DND-41 (cell line): ENCODE data around the gene DNAJC5.

ENCODE experiments used
- EZH2 ChIP-seq: IDR thresholded peaks from 3 replicates; pipeline ENCODE4 v1.6.1; 2012; ENCODE audit warnings: borderline replicate concordance, low read depth, mild to moderate bottlenecking, moderate library complexity, low read length, inconsistent platforms; ENCODE audit not compliant: severe bottlenecking
- TF ChIP-seq, protein P1 (sequence below): IDR thresholded peaks from 2 replicates; pipeline ENCODE4 v1.5.1; 2012; ENCODE audit warnings: borderline replicate concordance, low read length, moderate library complexity, mild to moderate bottlenecking; ENCODE audit not compliant: poor library complexity, severe bottlenecking; ENCODE audit errors: extremely low read depth

DNA sequence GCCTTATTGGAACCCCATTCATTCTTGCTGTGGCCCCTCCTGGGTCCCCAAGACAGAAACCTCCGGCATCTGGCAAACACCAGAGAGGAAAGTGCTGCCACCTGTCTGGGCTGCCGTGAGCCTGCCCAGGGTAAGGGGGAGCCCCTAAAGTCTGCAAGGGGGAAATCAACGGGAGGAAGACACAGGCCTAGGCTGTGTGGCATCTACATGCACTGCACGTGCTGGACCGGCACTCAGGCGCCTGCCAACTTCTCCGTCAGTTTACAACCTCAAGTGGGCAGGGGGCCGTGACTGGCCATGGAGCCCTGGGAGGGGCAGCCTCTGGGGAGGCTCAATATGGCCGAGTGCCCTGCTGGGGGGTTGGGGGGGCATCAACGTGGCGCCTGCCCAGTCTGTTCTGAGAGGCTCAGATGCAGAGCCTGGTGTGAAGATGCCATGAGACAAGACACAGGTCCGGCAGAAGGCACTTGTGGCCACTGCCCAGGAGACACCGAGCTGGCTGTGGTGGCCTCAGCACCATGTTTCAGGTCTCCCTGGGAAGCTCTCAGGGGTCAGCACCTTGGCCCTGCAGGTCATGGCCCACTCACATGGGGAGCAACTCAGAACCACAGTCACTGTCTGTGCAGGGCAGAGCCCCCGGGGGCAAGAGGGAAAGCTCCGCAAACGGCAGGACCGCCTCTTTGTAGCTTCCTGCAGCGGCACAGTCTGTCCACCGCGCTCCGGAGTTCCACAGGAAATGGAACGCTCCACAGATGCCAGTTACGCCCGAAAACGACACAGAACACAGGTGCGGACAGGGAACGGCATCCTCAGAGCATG is 52.9 kb downstream of the DNAJC5 start:
- TF ChIP-seq EZH2, result no peak
- TF ChIP-seq, protein P1, sequence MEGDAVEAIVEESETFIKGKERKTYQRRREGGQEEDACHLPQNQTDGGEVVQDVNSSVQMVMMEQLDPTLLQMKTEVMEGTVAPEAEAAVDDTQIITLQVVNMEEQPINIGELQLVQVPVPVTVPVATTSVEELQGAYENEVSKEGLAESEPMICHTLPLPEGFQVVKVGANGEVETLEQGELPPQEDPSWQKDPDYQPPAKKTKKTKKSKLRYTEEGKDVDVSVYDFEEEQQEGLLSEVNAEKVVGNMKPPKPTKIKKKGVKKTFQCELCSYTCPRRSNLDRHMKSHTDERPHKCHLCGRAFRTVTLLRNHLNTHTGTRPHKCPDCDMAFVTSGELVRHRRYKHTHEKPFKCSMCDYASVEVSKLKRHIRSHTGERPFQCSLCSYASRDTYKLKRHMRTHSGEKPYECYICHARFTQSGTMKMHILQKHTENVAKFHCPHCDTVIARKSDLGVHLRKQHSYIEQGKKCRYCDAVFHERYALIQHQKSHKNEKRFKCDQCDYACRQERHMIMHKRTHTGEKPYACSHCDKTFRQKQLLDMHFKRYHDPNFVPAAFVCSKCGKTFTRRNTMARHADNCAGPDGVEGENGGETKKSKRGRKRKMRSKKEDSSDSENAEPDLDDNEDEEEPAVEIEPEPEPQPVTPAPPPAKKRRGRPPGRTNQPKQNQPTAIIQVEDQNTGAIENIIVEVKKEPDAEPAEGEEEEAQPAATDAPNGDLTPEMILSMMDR, result no peak
